Epithelial cell of esophagus (primary cell): ENCODE results near the gene PCBP3.

Source experiments
- DNase-seq: peaks from one replicate; pipeline ENCODE4 v3.0.0; 2010; ENCODE audit warnings: low read depth
- H3K4me3 ChIP-seq: 2 replicates; pipeline ENCODE4 v1.5.1; 2011; ENCODE audit warnings: mild to moderate bottlenecking, low read length, control low read depth
- CTCF ChIP-seq: IDR thresholded peaks from 2 replicates; pipeline ENCODE4 v1.5.1; 2011; ENCODE audit warnings: low read depth, mild to moderate bottlenecking, low read length, control low read depth, inconsistent platforms; ENCODE audit not compliant: insufficient read depth; ENCODE audit errors: missing control alignments

The PCBP3 gene

GRCh38 chr21:45753445-45753844 is 109.9 kb downstream of the PCBP3 start:
- no peak for DNase-seq
- H3K4me3 ChIP-seq: no peak overlapping the region
- TF ChIP-seq CTCF: no peak

GRCh38 chr21:45756029-45756428 is 112.5 kb downstream of the PCBP3 start:
- no peak for DNase-seq
- no peak overlapping the region for H3K4me3 ChIP-seq
- TF ChIP-seq CTCF: no peak

- no peak for TF ChIP-seq CTCF
- H3K4me3 ChIP-seq: no peak overlapping the region
- DNase-seq: no peak
Observed at GRCh38 chr21:45756669-45757068, 113.1 kb downstream of the PCBP3 start.

GRCh38 chr21:45761704-45762103 is 118.2 kb downstream of the PCBP3 start:
- TF ChIP-seq CTCF: no peak
- DNase-seq: no peak

GRCh38 chr21:45763074-45763473 is 119.5 kb downstream of the PCBP3 start:
- H3K4me3 ChIP-seq: no peak overlapping the region
- no peak for TF ChIP-seq CTCF
- no peak for DNase-seq

More at GRCh38 chr21:45761704-45762103, 118.2 kb downstream of the PCBP3 start:
- no peak overlapping the region for H3K4me3 ChIP-seq

- H3K4me3 ChIP-seq: no peak overlapping the region
- DNase-seq: no peak
- TF ChIP-seq CTCF: no peak
Observed at GRCh38 chr21:45763506-45763905, 120.0 kb downstream of the PCBP3 start.

- no peak overlapping the region for H3K4me3 ChIP-seq
- TF ChIP-seq CTCF: no peak
- no peak for DNase-seq
Observed at GRCh38 chr21:45764792-45765191, 121.3 kb downstream of the PCBP3 start.
